AG09319 (cell line): Measurements from ENCODE around the gene LCAT.

ENCODE experiments used
- DNase-seq: peaks from one replicate; pipeline ENCODE4 v3.0.0-alpha.2; 2010; ENCODE audit warnings: low read depth; ENCODE audit errors: extremely low read depth
- TF ChIP-seq, protein P1 (sequence below): IDR thresholded peaks from 2 replicates; pipeline ENCODE4 v1.5.1; 2011; ENCODE audit warnings: low read depth, mild to moderate bottlenecking, inconsistent platforms, low read length, moderate library complexity

The LCAT gene

GRCh38 chr16:67934306-67935100 is 9.4 kb downstream of the LCAT start:
- DNase-seq = no peak
- TF ChIP-seq, protein P1, sequence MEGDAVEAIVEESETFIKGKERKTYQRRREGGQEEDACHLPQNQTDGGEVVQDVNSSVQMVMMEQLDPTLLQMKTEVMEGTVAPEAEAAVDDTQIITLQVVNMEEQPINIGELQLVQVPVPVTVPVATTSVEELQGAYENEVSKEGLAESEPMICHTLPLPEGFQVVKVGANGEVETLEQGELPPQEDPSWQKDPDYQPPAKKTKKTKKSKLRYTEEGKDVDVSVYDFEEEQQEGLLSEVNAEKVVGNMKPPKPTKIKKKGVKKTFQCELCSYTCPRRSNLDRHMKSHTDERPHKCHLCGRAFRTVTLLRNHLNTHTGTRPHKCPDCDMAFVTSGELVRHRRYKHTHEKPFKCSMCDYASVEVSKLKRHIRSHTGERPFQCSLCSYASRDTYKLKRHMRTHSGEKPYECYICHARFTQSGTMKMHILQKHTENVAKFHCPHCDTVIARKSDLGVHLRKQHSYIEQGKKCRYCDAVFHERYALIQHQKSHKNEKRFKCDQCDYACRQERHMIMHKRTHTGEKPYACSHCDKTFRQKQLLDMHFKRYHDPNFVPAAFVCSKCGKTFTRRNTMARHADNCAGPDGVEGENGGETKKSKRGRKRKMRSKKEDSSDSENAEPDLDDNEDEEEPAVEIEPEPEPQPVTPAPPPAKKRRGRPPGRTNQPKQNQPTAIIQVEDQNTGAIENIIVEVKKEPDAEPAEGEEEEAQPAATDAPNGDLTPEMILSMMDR = no peak

- DNase-seq = no peak
- TF ChIP-seq, protein P1 = no peak
These were observed 10.1 kb downstream of the LCAT start for GRCh38 chr16:67933805-67934204.

DNA sequence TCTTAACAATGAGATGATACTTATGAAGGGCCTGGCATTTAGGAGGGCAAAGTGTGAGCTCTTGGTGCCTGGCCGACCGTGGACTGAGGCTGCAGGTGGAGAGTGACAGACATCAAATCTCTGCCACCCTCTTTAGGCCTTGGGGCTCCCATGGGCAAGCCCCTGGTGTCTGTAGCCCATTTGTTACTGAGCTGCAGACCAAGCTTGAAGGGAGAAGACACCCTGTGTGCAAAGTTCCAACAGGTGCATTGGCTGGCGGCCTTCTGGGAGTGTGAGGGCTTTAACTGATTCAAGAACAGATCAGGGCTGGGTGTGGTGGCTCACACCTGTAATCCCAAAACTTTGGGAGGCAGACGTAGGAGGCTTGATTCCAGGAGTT is 11.5 kb downstream of the LCAT start:
- TF ChIP-seq, protein P1 = no peak
- no peak for DNase-seq

DNA sequence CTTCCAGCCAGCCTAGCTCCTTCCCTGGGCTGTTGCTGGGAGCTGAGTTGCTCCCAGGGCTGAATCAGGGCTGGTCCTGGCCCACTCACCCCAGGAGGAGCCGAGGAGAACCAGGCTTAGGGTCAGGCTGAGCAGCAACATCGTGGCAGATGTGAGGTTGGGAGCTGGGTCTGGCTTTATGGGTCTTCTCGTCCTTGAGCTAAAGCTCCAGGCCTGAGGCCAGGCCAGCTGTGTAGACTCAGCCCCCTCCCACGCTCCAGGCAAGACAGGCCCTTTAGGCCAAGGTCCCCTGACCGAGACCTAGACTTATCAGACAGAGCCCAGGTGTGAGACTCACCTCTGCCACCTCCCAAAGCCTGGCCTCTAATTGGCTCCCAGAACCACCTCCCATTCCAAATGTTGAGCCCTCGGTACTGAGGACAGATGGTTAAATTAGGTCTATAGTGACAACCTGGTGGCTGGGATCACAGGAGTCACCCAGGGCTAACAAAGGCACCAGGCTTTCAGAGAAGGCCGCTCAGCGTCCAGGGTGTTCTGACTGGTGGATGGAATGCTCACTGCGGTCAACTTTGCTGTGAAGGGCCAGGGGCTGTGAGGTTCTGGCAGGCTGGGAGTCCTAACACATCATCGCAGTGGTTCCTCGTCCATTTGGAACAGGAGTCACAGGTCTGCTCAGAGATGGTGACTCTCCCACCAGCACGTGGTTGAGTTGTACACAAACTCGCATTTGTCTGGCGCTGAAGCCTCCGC is 12.0 kb downstream of the LCAT start, which contains the start of gene CTRL:
TSS of gene CTRL (minus strand) at position 151 of the 750 bp plus-strand sequence. CDS start at position 141, 10 bp downstream.
- TF ChIP-seq, protein P1 = no peak; the same call in 1 of the 2 replicates
- DNase-seq = no peak

DNA sequence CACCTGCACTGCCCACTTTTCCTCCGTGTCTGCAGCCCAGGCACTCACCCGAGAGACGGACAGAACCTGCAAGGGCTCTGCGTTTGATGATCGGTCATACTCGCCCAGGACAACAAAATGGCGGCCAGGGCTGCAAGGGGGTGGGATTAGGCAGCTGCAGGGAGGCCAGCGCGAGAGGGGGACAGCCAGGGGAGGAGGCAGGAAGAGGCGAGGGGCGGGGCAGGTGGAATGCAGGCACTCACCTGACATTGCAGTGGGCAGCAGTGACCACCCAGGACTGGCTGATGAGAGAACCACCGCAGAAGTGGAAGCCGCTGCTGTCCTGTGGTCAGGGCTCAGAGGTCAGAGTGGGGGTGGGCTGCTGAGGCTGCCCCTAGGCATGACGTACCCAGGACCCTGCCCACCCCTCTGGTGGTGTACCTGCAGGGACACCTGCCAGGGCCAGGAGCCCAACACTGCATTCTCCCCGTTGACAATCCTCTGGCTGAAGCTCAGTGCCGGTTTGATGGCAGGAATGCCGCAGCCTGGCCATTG is 13.2 kb downstream of the LCAT start:
- no peak for DNase-seq
- TF ChIP-seq, protein P1 = no peak

GRCh38 chr16:67930191-67930590 is 13.7 kb downstream of the LCAT start:
- no peak for DNase-seq
- TF ChIP-seq, protein P1 = no peak
